Stimulated activated naive B cell treated with anti-CD40 and anti-IgM and Interleukin-4, amounts not matched to agents 10 μg/mL and 1 μg/mL and 100 μg/mL, for 72 hours (primary cell): ENCODE results near the gene MVB12B.

Experiments used
- ATAC-seq, 2 donors: fragments of 150-1000 bp; cut with Tn5 transposase; replicated peaks; 2 replicates each; pipeline ENCODE4 v1.10.0; 2021; ENCODE audit warnings: moderate library complexity in 1 of 2
- DNase-seq: peaks from one replicate; pipeline ENCODE4 v3.0.0; 2021
- H3K27ac Mint-ChIP-seq: one replicate; pipeline ENCODE4 v1.8.0; 2022; ENCODE audit warnings: mild to moderate bottlenecking, mixed read lengths
- H3K27me3 Mint-ChIP-seq, 2 donors: one replicate each; pipeline ENCODE4 v1.8.0; 2022; ENCODE audit warnings: mixed read lengths in 2 of 2
- H3K36me3 Mint-ChIP-seq, 2 donors: one replicate each; pipeline ENCODE4 v1.8.0; 2022; ENCODE audit warnings: mixed read lengths in 2 of 2, mild to moderate bottlenecking in 1 of 2
- H3K4me1 Mint-ChIP-seq, 2 donors: one replicate each; pipeline ENCODE4 v1.8.0; 2022; ENCODE audit warnings: mixed read lengths in 2 of 2, mild to moderate bottlenecking in 1 of 2
- H3K4me3 Mint-ChIP-seq, 2 donors: one replicate each; pipeline ENCODE4 v1.8.0; 2022; ENCODE audit warnings: mild to moderate bottlenecking in 2 of 2, mixed read lengths in 2 of 2, moderate library complexity in 1 of 2
- H3K9me3 Mint-ChIP-seq, 2 donors: one replicate each; pipeline ENCODE4 v1.8.0; 2022; ENCODE audit warnings: mixed read lengths in 2 of 2, mild to moderate bottlenecking in 1 of 2

MVB12B gene

GRCh38 chr9:126498331-126498730 lies 171.7 kb downstream of the MVB12B start:
- ATAC-seq (no peak), DNase-seq (no peak)
- Mint-ChIP-seq H3K27me3 (peaks cover 24 to 42% of the 10 kb centered on the region in 2 donors), H3K27ac (no peak overlapping the region), H3K4me3 (no peak overlapping the region), H3K4me1 (peaks cover 13 to 35% of the 10 kb centered on the region in 2 donors), H3K36me3 (no peaks in the 10 kb centered on the region), H3K9me3 (no peaks in the 10 kb centered on the region)

- H3K27me3 Mint-ChIP-seq: peaks cover 24 to 42% of the 10 kb centered on the region in 2 donors
- no peak overlapping the region for H3K27ac Mint-ChIP-seq
- peaks cover 13 to 30% of the 10 kb centered on the region in 2 donors for H3K4me1 Mint-ChIP-seq
- DNase-seq: peak; percentile 20
- no peaks in the 10 kb centered on the region for H3K9me3 Mint-ChIP-seq
- peak overlapping the region; percentile 80 for H3K4me3 Mint-ChIP-seq
- peak; percentile 73 to 74 for ATAC-seq
- peaks cover 0 to 2% of the 10 kb centered on the region in 2 donors for H3K36me3 Mint-ChIP-seq
Measured at GRCh38 chr9:126499005-126499910, 172.6 kb downstream of the MVB12B start.

- no peak overlapping the region for H3K27ac Mint-ChIP-seq
- H3K36me3 Mint-ChIP-seq: peaks cover 0 to 2% of the 10 kb centered on the region in 2 donors
- ATAC-seq (no peak), DNase-seq (no peak)
- H3K27me3 Mint-ChIP-seq: peaks cover 24 to 42% of the 10 kb centered on the region in 2 donors
- peak overlapping the region; percentile 69 to 74 for H3K4me3 Mint-ChIP-seq
- H3K9me3 Mint-ChIP-seq: no peaks in the 10 kb centered on the region
- peaks cover 13 to 29% of the 10 kb centered on the region in 2 donors for H3K4me1 Mint-ChIP-seq
Measured at GRCh38 chr9:126499911-126500599, 173.4 kb downstream of the MVB12B start.

GRCh38 chr9:126500600-126501382 lies 174.2 kb downstream of the MVB12B start:
- ATAC-seq: peak; percentile 76
- peaks cover 24 to 42% of the 10 kb centered on the region in 2 donors for H3K27me3 Mint-ChIP-seq
- peak overlapping the region; percentile 46 to 74 for H3K4me3 Mint-ChIP-seq
- DNase-seq: peak; percentile 55
- peak overlapping the region; percentile 47 for H3K27ac Mint-ChIP-seq
- peaks cover 0 to 2% of the 10 kb centered on the region in 2 donors for H3K36me3 Mint-ChIP-seq
- H3K9me3 Mint-ChIP-seq: no peaks in the 10 kb centered on the region
- peaks cover 13 to 29% of the 10 kb centered on the region in 2 donors for H3K4me1 Mint-ChIP-seq

- ATAC-seq (no peak), DNase-seq (no peak)
- Mint-ChIP-seq H3K27me3 (peaks cover 20 to 40% of the 10 kb centered on the region in 2 donors), H3K27ac (no peak overlapping the region), H3K36me3 (peaks cover 0 to 2% of the 10 kb centered on the region in 2 donors), H3K4me1 (peaks cover 13 to 29% of the 10 kb centered on the region in 2 donors), H3K4me3 (no peak overlapping the region), H3K9me3 (no peaks in the 10 kb centered on the region)
Measured at GRCh38 chr9:126501383-126502331, 175.0 kb downstream of the MVB12B start.

GRCh38 chr9:126502417-126503332 lies 176.0 kb downstream of the MVB12B start:
- Mint-ChIP-seq H3K4me3 (no peak overlapping the region), H3K27me3 (peaks cover 17 to 34% of the 10 kb centered on the region in 2 donors), H3K4me1 (peaks cover 13 to 29% of the 10 kb centered on the region in 2 donors), H3K9me3 (no peaks in the 10 kb centered on the region), H3K27ac (no peak overlapping the region), H3K36me3 (peaks cover 0 to 2% of the 10 kb centered on the region in 2 donors)
- no peak for ATAC-seq
- DNase-seq: no peak

- no peak overlapping the region for H3K4me3 Mint-ChIP-seq
- peak overlapping the region; percentile 14 for H3K27ac Mint-ChIP-seq
- H3K9me3 Mint-ChIP-seq: no peaks in the 10 kb centered on the region
- DNase-seq (no peak), ATAC-seq (no peak)
- peaks cover 20 to 27% of the 10 kb centered on the region in 2 donors for H3K27me3 Mint-ChIP-seq
- H3K36me3 Mint-ChIP-seq: peaks cover 0 to 2% of the 10 kb centered on the region in 2 donors
- H3K4me1 Mint-ChIP-seq: peaks cover 13 to 27% of the 10 kb centered on the region in 2 donors
Measured at GRCh38 chr9:126503333-126504085, 176.9 kb downstream of the MVB12B start.

GRCh38 chr9:126504086-126504976 lies 177.7 kb downstream of the MVB12B start:
- ATAC-seq (no peak), DNase-seq (no peak)
- H3K9me3 Mint-ChIP-seq: no peaks in the 10 kb centered on the region
- peaks cover 18 to 26% of the 10 kb centered on the region in 2 donors for H3K27me3 Mint-ChIP-seq
- no peak overlapping the region for H3K27ac Mint-ChIP-seq
- H3K4me3 Mint-ChIP-seq: no peak overlapping the region
- peaks cover 13 to 18% of the 10 kb centered on the region in 2 donors for H3K4me1 Mint-ChIP-seq
- H3K36me3 Mint-ChIP-seq: peaks cover 0 to 2% of the 10 kb centered on the region in 2 donors

- no peak for DNase-seq
- Mint-ChIP-seq H3K27ac (no peak overlapping the region), H3K36me3 (peaks cover 0 to 2% of the 10 kb centered on the region in 2 donors), H3K27me3 (peaks cover 12 to 24% of the 10 kb centered on the region in 2 donors), H3K4me1 (peaks cover 10 to 12% of the 10 kb centered on the region in 2 donors), H3K9me3 (no peaks in the 10 kb centered on the region), H3K4me3 (no peak overlapping the region)
- ATAC-seq: no peak
Measured at GRCh38 chr9:126504977-126505455, 178.4 kb downstream of the MVB12B start.

- no peaks in the 10 kb centered on the region for H3K9me3 Mint-ChIP-seq
- H3K4me3 Mint-ChIP-seq: no peak overlapping the region
- no peak for ATAC-seq
- DNase-seq: no peak
- peaks cover 0 to 2% of the 10 kb centered on the region in 2 donors for H3K36me3 Mint-ChIP-seq
- peaks cover 4 to 16% of the 10 kb centered on the region in 2 donors for H3K27me3 Mint-ChIP-seq
- H3K27ac Mint-ChIP-seq: no peak overlapping the region
- H3K4me1 Mint-ChIP-seq: peaks cover 3 to 4% of the 10 kb centered on the region in 2 donors
Measured at GRCh38 chr9:126505697-126506346, 179.2 kb downstream of the MVB12B start.
